Measurements from ENCODE around the gene CAND2.

DNA sequence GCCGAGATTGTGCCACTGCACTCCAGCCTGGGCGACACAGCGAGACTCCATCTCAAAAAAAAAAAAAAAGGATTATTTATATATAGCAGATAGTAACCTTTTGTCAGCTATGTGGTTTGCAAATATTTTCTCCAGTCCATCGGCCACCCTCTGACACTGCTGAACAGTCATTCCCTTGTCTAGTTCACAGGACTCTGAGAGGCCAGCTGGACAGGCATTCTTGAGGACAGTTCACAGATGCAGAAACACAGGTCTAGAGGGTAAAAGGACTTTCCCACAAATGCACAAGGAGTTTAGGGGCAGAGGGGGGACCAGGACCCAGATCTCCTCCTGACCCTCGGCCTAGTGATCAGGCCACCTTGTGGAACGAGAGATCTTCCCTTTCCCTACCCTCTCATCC, 29.9 kb upstream of the CAND2 start:
- TF ChIP-seq, protein P1, sequence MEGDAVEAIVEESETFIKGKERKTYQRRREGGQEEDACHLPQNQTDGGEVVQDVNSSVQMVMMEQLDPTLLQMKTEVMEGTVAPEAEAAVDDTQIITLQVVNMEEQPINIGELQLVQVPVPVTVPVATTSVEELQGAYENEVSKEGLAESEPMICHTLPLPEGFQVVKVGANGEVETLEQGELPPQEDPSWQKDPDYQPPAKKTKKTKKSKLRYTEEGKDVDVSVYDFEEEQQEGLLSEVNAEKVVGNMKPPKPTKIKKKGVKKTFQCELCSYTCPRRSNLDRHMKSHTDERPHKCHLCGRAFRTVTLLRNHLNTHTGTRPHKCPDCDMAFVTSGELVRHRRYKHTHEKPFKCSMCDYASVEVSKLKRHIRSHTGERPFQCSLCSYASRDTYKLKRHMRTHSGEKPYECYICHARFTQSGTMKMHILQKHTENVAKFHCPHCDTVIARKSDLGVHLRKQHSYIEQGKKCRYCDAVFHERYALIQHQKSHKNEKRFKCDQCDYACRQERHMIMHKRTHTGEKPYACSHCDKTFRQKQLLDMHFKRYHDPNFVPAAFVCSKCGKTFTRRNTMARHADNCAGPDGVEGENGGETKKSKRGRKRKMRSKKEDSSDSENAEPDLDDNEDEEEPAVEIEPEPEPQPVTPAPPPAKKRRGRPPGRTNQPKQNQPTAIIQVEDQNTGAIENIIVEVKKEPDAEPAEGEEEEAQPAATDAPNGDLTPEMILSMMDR (IDR thresholded peaks at IDR 0.05): no peak
- no peak for TF ChIP-seq POLR2A (IDR thresholded peaks at IDR 0.05)
- TF ChIP-seq EP300 (IDR thresholded peaks at IDR 0.05): no peak

All from tibial nerve (tissue), 4 donors.